H9 (cell line): ENCODE results near the gene GABBR2. TPM values are rescaled to one million over a fixed set of nuclear protein-coding genes. Genes with fewer than 3 reads are reported as not detected.

Experiments
- DNase-seq: peaks from one replicate; pipeline ENCODE4 v3.0.0-alpha.2; 2017
- H2AFZ ChIP-seq: one replicate; pipeline ENCODE4 v1.6.1; 2013; ENCODE audit warnings: mild to moderate bottlenecking, low read length, control low read depth, moderate library complexity
- H2AK5ac ChIP-seq: 2 replicates; pipeline ENCODE4 v1.6.1; 2013; ENCODE audit warnings: low read length, control low read depth, mixed read lengths; ENCODE audit not compliant: insufficient read length
- H2BK120ac ChIP-seq: one replicate; pipeline ENCODE4 v1.6.1; 2013; ENCODE audit warnings: low read depth, mild to moderate bottlenecking, low read length, control low read depth, inconsistent platforms; ENCODE audit not compliant: poor library complexity, severe bottlenecking
- H2BK12ac ChIP-seq: 2 replicates; pipeline ENCODE4 v1.6.1; 2013; ENCODE audit warnings: low read length, control low read depth, mixed read lengths, low read depth; ENCODE audit not compliant: insufficient read length
- H2BK15ac ChIP-seq: 2 replicates; pipeline ENCODE4 v1.6.1; 2013; ENCODE audit warnings: low read depth, low read length, control low read depth
- H2BK20ac ChIP-seq: one replicate; pipeline ENCODE4 v1.6.1; 2013; ENCODE audit warnings: low read depth, mild to moderate bottlenecking, low read length, control low read depth, inconsistent platforms; ENCODE audit not compliant: poor library complexity, severe bottlenecking
- H2BK5ac ChIP-seq: 2 replicates; pipeline ENCODE4 v1.6.1; 2013; ENCODE audit warnings: low read length, control low read depth, mixed read lengths; ENCODE audit not compliant: insufficient read length
- H3K14ac ChIP-seq: 2 replicates; pipeline ENCODE4 v1.6.1; 2013; ENCODE audit warnings: low read length, control low read depth; ENCODE audit not compliant: insufficient read depth
- H3K18ac ChIP-seq: 2 replicates; pipeline ENCODE4 v1.6.1; 2013; ENCODE audit warnings: low read depth, mild to moderate bottlenecking, mixed read lengths, low read length, control low read depth; ENCODE audit not compliant: insufficient read length
- H3K23ac ChIP-seq: 2 replicates; pipeline ENCODE4 v1.6.1; 2013; ENCODE audit warnings: low read length, control low read depth, mixed read lengths, low read depth; ENCODE audit not compliant: insufficient read length
- H3K23me2 ChIP-seq: 2 replicates; pipeline ENCODE4 v1.6.1; 2013; ENCODE audit warnings: low read depth, mild to moderate bottlenecking, mixed read lengths, low read length, control low read depth; ENCODE audit not compliant: insufficient read length, poor library complexity, severe bottlenecking
- H3K27ac ChIP-seq: 2 replicates; pipeline ENCODE4 v1.5.1; 2013; ENCODE audit warnings: low read length, control low read depth, mixed read lengths, low read depth; ENCODE audit not compliant: insufficient read length
- H3K27me3 ChIP-seq: 2 replicates; pipeline ENCODE4 v1.6.1; 2013; ENCODE audit warnings: low read length, control low read depth, inconsistent platforms; ENCODE audit not compliant: insufficient read depth
- H3K4ac ChIP-seq: 2 replicates; pipeline ENCODE4 v1.6.1; 2013; ENCODE audit warnings: low read depth, mild to moderate bottlenecking, control low read depth, inconsistent platforms, low read length, moderate library complexity
- H3K4me1 ChIP-seq: 2 replicates; pipeline ENCODE4 v1.6.1; 2013; ENCODE audit warnings: low read length, control low read depth, inconsistent platforms; ENCODE audit not compliant: insufficient read depth
- H3K4me2 ChIP-seq: 2 replicates; pipeline ENCODE4 v1.6.1; 2013; ENCODE audit warnings: low read length, control low read depth, mixed read lengths; ENCODE audit not compliant: insufficient read length, insufficient read depth
- H3K56ac ChIP-seq: 2 replicates; pipeline ENCODE4 v1.6.1; 2013; ENCODE audit warnings: low read depth, mild to moderate bottlenecking, mixed read lengths, low read length, control low read depth; ENCODE audit not compliant: insufficient read length
- H3K79me1 ChIP-seq: 2 replicates; pipeline ENCODE4 v1.6.1; 2013; ENCODE audit warnings: low read depth, mild to moderate bottlenecking, moderate library complexity, low read length, control low read depth, inconsistent platforms; ENCODE audit not compliant: insufficient read depth, poor library complexity, severe bottlenecking
- H3K79me2 ChIP-seq: 2 replicates; pipeline ENCODE4 v1.6.1; 2013; ENCODE audit warnings: low read length, control low read depth, inconsistent platforms; ENCODE audit not compliant: insufficient read depth
- H3K9ac ChIP-seq: 2 replicates; pipeline ENCODE4 v1.6.1; 2013; ENCODE audit warnings: low read length, control low read depth, mixed read lengths; ENCODE audit not compliant: insufficient read length; ENCODE audit errors: extremely low read depth
- H3K9me3 ChIP-seq: one replicate; pipeline ENCODE4 v1.6.1; 2013; ENCODE audit warnings: low read depth, low read length, inconsistent platforms; ENCODE audit not compliant: control insufficient read depth
- H3T11ph ChIP-seq: one replicate; pipeline ENCODE4 v1.6.1; 2013; ENCODE audit warnings: mild to moderate bottlenecking, low read length, control low read depth, inconsistent platforms
- H4K20me1 ChIP-seq: one replicate; pipeline ENCODE4 v1.6.1; 2013; ENCODE audit not compliant: control insufficient read depth, insufficient read length, insufficient read depth
- H4K5ac ChIP-seq: 2 replicates; pipeline ENCODE4 v1.6.1; 2013; ENCODE audit warnings: low read depth, mild to moderate bottlenecking, mixed read lengths, low read length, control low read depth; ENCODE audit not compliant: insufficient read length
- H4K8ac ChIP-seq: replicated peaks from 2 replicates; pipeline ENCODE4 v1.6.1; 2013; ENCODE audit warnings: low read length, control low read depth, mixed read lengths, low read depth; ENCODE audit not compliant: insufficient read length
- H4K91ac ChIP-seq: 2 replicates; pipeline ENCODE4 v1.6.1; 2013; ENCODE audit warnings: low read depth, mild to moderate bottlenecking, moderate library complexity, mixed read lengths, low read length, control low read depth; ENCODE audit not compliant: insufficient read length
- H3K27ac Mint-ChIP-seq, 3 experiments: 2 replicates in 2 of 3; 3 replicates in 1 of 3; pipeline ENCODE4 v1.8.0; 2020 to 2021; ENCODE audit warnings: mixed read lengths in 3 of 3, mild to moderate bottlenecking in 1 of 3, moderate library complexity in 1 of 3
- H3K27me3 Mint-ChIP-seq: 2 replicates; pipeline ENCODE4 v1.8.0; 2021; ENCODE audit warnings: low read depth, mild to moderate bottlenecking, moderate library complexity, mixed read lengths
- H3K36me3 Mint-ChIP-seq, 3 experiments: 2 replicates in 2 of 3; 3 replicates in 1 of 3; pipeline ENCODE4 v1.8.0; 2020 to 2021; ENCODE audit warnings: low read depth in 3 of 3, mixed read lengths in 3 of 3; ENCODE audit not compliant: insufficient read depth in 1 of 3
- H3K4me1 Mint-ChIP-seq, 2 experiments: 2 replicates each; pipeline ENCODE4 v1.8.0; 2020; ENCODE audit warnings: mixed read lengths in 2 of 2
- H3K4me3 Mint-ChIP-seq, 2 experiments: 2 replicates in 1 of 2; 3 replicates in 1 of 2; pipeline ENCODE4 v1.8.0; 2020 to 2021; ENCODE audit warnings: mild to moderate bottlenecking in 2 of 2, mixed read lengths in 2 of 2, moderate library complexity in 1 of 2
- H3K9me3 Mint-ChIP-seq, 2 experiments: 2 replicates in 1 of 2; 3 replicates in 1 of 2; pipeline ENCODE4 v1.8.0; 2020; ENCODE audit warnings: mild to moderate bottlenecking in 2 of 2, mixed read lengths in 2 of 2, moderate library complexity in 1 of 2
- WGBS: extraction: QIAGEN DNeasy Blood & Tissue Kit; methylation state at CpG from one replicate; pipeline ENCODE4 v1.1.7; 2013; ENCODE audit warnings: missing lambda C conversion rate, low lambda C conversion rate, mixed read lengths; ENCODE audit not compliant: insufficient read length; ENCODE audit errors: extremely low coverage; 5-methylcytosine and 5-hydroxymethylcytosine counted together
- total RNA-seq: library from RNA; stranded (reverse); gene quantifications from 2 replicates; pipeline ENCODE4 v1.2.1, GENCODE V29; 2021
- TF ChIP-seq, protein P1 (sequence below): fragments of 200-600 bp; sonication (generic); conservative IDR thresholded peaks from 3 replicates; pipeline ENCODE4 v1.8.0; 2021; ENCODE audit warnings: antibody characterized with exemption, mild to moderate bottlenecking

GABBR2 gene
- total RNA-seq, 1 experiment from 2014 or later, result 0.66 TPM

DNA sequence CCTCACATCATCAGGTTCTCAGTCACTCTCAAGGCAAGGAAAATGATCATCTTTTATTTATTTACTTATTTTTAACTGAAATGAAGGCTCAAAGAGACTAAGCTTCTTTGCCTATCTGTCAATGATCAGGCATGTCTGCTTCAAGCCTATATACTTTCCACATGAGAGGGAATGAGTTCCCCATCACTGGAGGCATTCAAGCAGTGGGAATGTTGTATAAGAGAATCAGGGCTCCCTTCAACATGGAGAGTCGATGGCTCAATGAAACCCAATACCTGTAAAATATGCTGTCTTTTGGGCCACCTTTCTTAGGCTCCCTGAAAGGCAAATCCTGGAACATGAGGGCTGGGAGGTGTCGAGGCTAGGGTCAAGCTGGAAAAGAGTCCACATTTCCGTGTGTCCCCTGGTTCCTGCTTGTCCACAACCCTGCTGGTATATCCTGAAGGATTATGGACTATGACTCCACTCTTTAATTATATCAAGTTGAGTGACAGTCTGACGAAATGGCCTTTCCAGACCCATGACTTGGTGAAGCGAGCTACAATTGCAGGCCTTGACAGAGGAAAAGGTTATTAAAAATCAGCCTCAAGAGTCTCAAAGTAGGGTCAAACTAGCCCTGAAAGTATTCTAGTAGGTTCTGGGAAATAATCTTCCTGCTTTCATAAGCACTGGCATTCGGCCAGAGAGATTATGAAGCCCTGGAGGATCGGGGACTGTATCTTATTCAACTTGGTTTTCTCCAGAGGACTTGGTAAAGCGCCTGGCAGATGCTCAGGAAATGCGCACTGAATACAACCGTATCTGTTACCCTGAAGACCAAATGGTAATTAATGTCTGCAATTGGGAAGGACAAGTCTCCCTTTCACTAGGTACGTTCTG, 307.4 kb downstream of the GABBR2 start:
- H3T11ph ChIP-seq, result no peak overlapping the region
- H3K27ac Mint-ChIP-seq, result peak overlapping the region in 1 of 3 experiments; percentile 81; a peak in 1 of 7 replicates
- H4K5ac ChIP-seq, result no peak overlapping the region
- no peaks in the 10 kb centered on the region for H3K23me2 ChIP-seq
- no peak overlapping the region for H2BK12ac ChIP-seq
- DNase-seq, result no peak
- H3K4me3 Mint-ChIP-seq, result no peak overlapping the region
- H3K14ac ChIP-seq, result no peak overlapping the region
- no peaks in the 10 kb centered on the region for H3K4me1 ChIP-seq
- TF ChIP-seq, protein P1, sequence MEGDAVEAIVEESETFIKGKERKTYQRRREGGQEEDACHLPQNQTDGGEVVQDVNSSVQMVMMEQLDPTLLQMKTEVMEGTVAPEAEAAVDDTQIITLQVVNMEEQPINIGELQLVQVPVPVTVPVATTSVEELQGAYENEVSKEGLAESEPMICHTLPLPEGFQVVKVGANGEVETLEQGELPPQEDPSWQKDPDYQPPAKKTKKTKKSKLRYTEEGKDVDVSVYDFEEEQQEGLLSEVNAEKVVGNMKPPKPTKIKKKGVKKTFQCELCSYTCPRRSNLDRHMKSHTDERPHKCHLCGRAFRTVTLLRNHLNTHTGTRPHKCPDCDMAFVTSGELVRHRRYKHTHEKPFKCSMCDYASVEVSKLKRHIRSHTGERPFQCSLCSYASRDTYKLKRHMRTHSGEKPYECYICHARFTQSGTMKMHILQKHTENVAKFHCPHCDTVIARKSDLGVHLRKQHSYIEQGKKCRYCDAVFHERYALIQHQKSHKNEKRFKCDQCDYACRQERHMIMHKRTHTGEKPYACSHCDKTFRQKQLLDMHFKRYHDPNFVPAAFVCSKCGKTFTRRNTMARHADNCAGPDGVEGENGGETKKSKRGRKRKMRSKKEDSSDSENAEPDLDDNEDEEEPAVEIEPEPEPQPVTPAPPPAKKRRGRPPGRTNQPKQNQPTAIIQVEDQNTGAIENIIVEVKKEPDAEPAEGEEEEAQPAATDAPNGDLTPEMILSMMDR, result no peak
- H3K79me1 ChIP-seq, result no peaks in the 10 kb centered on the region
- no peak overlapping the region for H3K27ac ChIP-seq
- H3K56ac ChIP-seq, result no peak overlapping the region
- no peaks in the 10 kb centered on the region for H3K9me3 Mint-ChIP-seq
- no peak overlapping the region for H2BK120ac ChIP-seq
- no peak overlapping the region for H4K91ac ChIP-seq
- no CpG with 5 or more reads among the region's 11 CpGs for WGBS
- no peak overlapping the region for H3K4me2 ChIP-seq
- no peaks in the 10 kb centered on the region for H3K79me2 ChIP-seq
- no peaks in the 10 kb centered on the region for H3K36me3 Mint-ChIP-seq
- H3K18ac ChIP-seq, result no peak overlapping the region
- H2AFZ ChIP-seq, result no peak overlapping the region
- no peak overlapping the region for H2BK5ac ChIP-seq
- H3K27me3 ChIP-seq, result no peaks in the 10 kb centered on the region
- H3K4me1 Mint-ChIP-seq, result peaks cover 14 to 16% of the 10 kb centered on the region in 2 experiments
- no peak overlapping the region for H2AK5ac ChIP-seq
- H3K9me3 ChIP-seq, result no peaks in the 10 kb centered on the region
- H3K9ac ChIP-seq, result no peak overlapping the region
- no peaks in the 10 kb centered on the region for H4K20me1 ChIP-seq
- no peak overlapping the region for H2BK15ac ChIP-seq
- no peak overlapping the region for H3K4ac ChIP-seq
- H4K8ac ChIP-seq, result no peak overlapping the region
- H2BK20ac ChIP-seq, result no peak overlapping the region
- H3K23ac ChIP-seq, result no peak overlapping the region
- H3K27me3 Mint-ChIP-seq, result no peaks in the 10 kb centered on the region
